GM23338 (cell line): Measurements from ENCODE around the gene IL12RB1. TPM values are rescaled to one million over a fixed set of nuclear protein-coding genes. Genes with fewer than 3 reads are reported as not detected.

ENCODE experiments used
- ATAC-seq: fragments of 200-7000 bp; cut with Tn5 transposase; 3 replicates; pipeline ENCODE4 v1.9.1; 2020
- DNase-seq: peaks from one replicate; pipeline ENCODE4 v3.0.0-alpha.2; 2015; ENCODE audit warnings: low spot score
- H2AFZ ChIP-seq: fragments of 200-600 bp; sonication (generic); 2 replicates; pipeline ENCODE4 v1.8.0; 2016; ENCODE audit warnings: antibody characterized with exemption, mild to moderate bottlenecking, moderate library complexity
- H3F3A ChIP-seq: fragments of 200-600 bp; sonication (generic); replicated peaks from 2 replicates; pipeline ENCODE4 v1.8.0; 2017; ENCODE audit warnings: antibody characterized with exemption, mixed run types, low read depth
- H3K27ac ChIP-seq: fragments of 200-600 bp; sonication (generic); 2 replicates; pipeline ENCODE4 v1.6.1; 2016; ENCODE audit warnings: low read depth
- H3K27me3 ChIP-seq: fragments of 200-600 bp; sonication (generic); 2 replicates; pipeline ENCODE4 v1.8.0; 2016; ENCODE audit warnings: mild to moderate bottlenecking, mixed run types, moderate library complexity; ENCODE audit not compliant: insufficient read depth
- H3K36me3 ChIP-seq: fragments of 200-600 bp; sonication (generic); 2 replicates; pipeline ENCODE4 v1.8.0; 2016; ENCODE audit warnings: mild to moderate bottlenecking; ENCODE audit not compliant: insufficient read depth
- H3K4me1 ChIP-seq: fragments of 200-600 bp; sonication (generic); 2 replicates; pipeline ENCODE4 v1.8.0; 2016; ENCODE audit warnings: mild to moderate bottlenecking, moderate library complexity; ENCODE audit not compliant: insufficient read depth
- H3K4me2 ChIP-seq: fragments of 200-600 bp; sonication (generic); 2 replicates; pipeline ENCODE4 v1.7.1; 2017; ENCODE audit warnings: mixed run types
- H3K4me3 ChIP-seq: fragments of 200-600 bp; sonication (generic); 2 replicates; pipeline ENCODE4 v1.6.1; 2016; ENCODE audit warnings: mixed run types
- H3K79me2 ChIP-seq: fragments of 200-600 bp; sonication (generic); replicated peaks from 2 replicates; pipeline ENCODE4 v1.8.0; 2017; ENCODE audit warnings: mild to moderate bottlenecking; ENCODE audit not compliant: insufficient read depth
- H3K9me2 ChIP-seq: fragments of 200-600 bp; sonication (generic); 2 replicates; pipeline ENCODE4 v1.8.0; 2017; ENCODE audit not compliant: insufficient read depth
- H4K20me1 ChIP-seq: fragments of 200-600 bp; sonication (generic); replicated peaks from 2 replicates; pipeline ENCODE4 v1.8.0; 2017; ENCODE audit warnings: mild to moderate bottlenecking; ENCODE audit not compliant: insufficient read depth
- H3K27ac Mint-ChIP-seq: 2 replicates; pipeline ENCODE4 v1.8.0; 2020; ENCODE audit warnings: inconsistent platforms, mild to moderate bottlenecking, moderate library complexity, mixed read lengths
- H3K27me3 Mint-ChIP-seq: 3 replicates; pipeline ENCODE4 v1.8.0; 2022; ENCODE audit warnings: low read depth, mild to moderate bottlenecking, moderate library complexity, mixed read lengths, inconsistent platforms; ENCODE audit not compliant: insufficient read depth, poor library complexity
- H3K36me3 Mint-ChIP-seq: 3 replicates; pipeline ENCODE4 v1.8.0; 2021; ENCODE audit warnings: low read depth, mild to moderate bottlenecking, inconsistent platforms, moderate library complexity, mixed read lengths
- H3K4me1 Mint-ChIP-seq: 3 replicates; pipeline ENCODE4 v1.8.0; 2020; ENCODE audit warnings: mild to moderate bottlenecking, inconsistent platforms, mixed read lengths
- H3K4me3 Mint-ChIP-seq: 3 replicates; pipeline ENCODE4 v1.8.0; 2021; ENCODE audit warnings: moderate library complexity, mild to moderate bottlenecking, inconsistent platforms, mixed read lengths
- H3K9me3 Mint-ChIP-seq: 3 replicates; pipeline ENCODE4 v1.8.0; 2020; ENCODE audit warnings: moderate library complexity, mild to moderate bottlenecking, inconsistent platforms, mixed read lengths
- CREB1 ChIP-seq: fragments of 250-450 bp; sonication (Bioruptor Pico); IDR thresholded peaks from 2 replicates; pipeline ENCODE4 v1.5.0; 2020; ENCODE audit warnings: low read depth, mild to moderate bottlenecking, moderate library complexity
- EZH2 ChIP-seq: fragments of 200-600 bp; sonication (generic); IDR thresholded peaks from one replicate; pipeline ENCODE4 v1.8.0; 2017; ENCODE audit warnings: antibody characterized with exemption, mild to moderate bottlenecking, low read depth; ENCODE audit not compliant: unreplicated experiment
- EZH2phosphoT487 ChIP-seq: fragments of 200-600 bp; sonication (generic); IDR thresholded peaks from one replicate; pipeline ENCODE4 v1.8.1; 2018; ENCODE audit warnings: antibody characterized with exemption; ENCODE audit not compliant: unreplicated experiment
- JUNB ChIP-seq: IDR thresholded peaks from one replicate; pipeline ENCODE4 v1.6.1; 2016; ENCODE audit warnings: antibody characterized with exemption; ENCODE audit not compliant: unreplicated experiment
- NANOG ChIP-seq: IDR thresholded peaks from 2 replicates; pipeline ENCODE4 v1.6.1; 2016; ENCODE audit warnings: antibody characterized with exemption, borderline replicate concordance
- POLR2AphosphoS5 ChIP-seq: IDR thresholded peaks from 2 replicates; pipeline ENCODE4 v1.6.1; 2016; ENCODE audit warnings: antibody characterized with exemption, low read depth
- STAT1 ChIP-seq: IDR thresholded peaks from one replicate; pipeline ENCODE4 v1.6.1; 2016; ENCODE audit warnings: antibody characterized with exemption; ENCODE audit not compliant: unreplicated experiment
- ZNF114 ChIP-seq: fragments of 250-450 bp; sonication (Bioruptor Pico); IDR thresholded peaks from 2 replicates; pipeline ENCODE4 v1.5.0; 2020; ENCODE audit warnings: mild to moderate bottlenecking, moderate library complexity
- ZNF331 ChIP-seq: fragments of 250-450 bp; sonication (Bioruptor Pico); IDR thresholded peaks from 2 replicates; pipeline ENCODE4 v1.5.0; 2020; ENCODE audit warnings: low read depth, mild to moderate bottlenecking, moderate library complexity
- polyA plus RNA-seq: library from polyadenylated mRNA; unstranded; fragments of >200 nt; fragmentation: Nextera tagmentation; extraction: Ambion mirVana; gene quantifications from 2 replicates; pipeline ENCODE4 v1.2.1, GENCODE V29; 2016
- total RNA-seq: library from RNA; depleted of rRNA; stranded (reverse); fragments of >200 nt; shearing (Covaris generic); gene quantifications from 2 replicates; pipeline ENCODE4 v1.2.3, GENCODE V29; 2014
- TF ChIP-seq, protein P1 (sequence below): IDR thresholded peaks from one replicate; pipeline ENCODE4 v1.6.1; 2018; ENCODE audit warnings: antibody characterized with exemption; ENCODE audit not compliant: unreplicated experiment
- TF ChIP-seq, protein P2 (sequence below): IDR thresholded peaks from 2 replicates; pipeline ENCODE4 v1.6.1; 2016; ENCODE audit warnings: antibody characterized with exemption
- TF ChIP-seq, protein P3 (sequence below), 2 experiments: fragments of 200-600 bp in 1 of 2; sonication (generic) in 1 of 2; conservative IDR thresholded peaks; 2 replicates each; pipeline versions ENCODE4 v1.5.1 to v1.6.1; 2016 to 2017; ENCODE audit warnings: antibody characterized with exemption in 2 of 2, low read depth in 2 of 2, mild to moderate bottlenecking in 2 of 2, moderate library complexity in 1 of 2
- TF ChIP-seq, protein P4 (sequence below): fragments of 250-450 bp; sonication (Bioruptor Pico); IDR thresholded peaks from 2 replicates; pipeline ENCODE4 v1.5.0; 2020; ENCODE audit warnings: mild to moderate bottlenecking, moderate library complexity

The IL12RB1 gene
- total and polyA plus RNA-seq, 2 experiments from 2014 or later = not detected

DNA sequence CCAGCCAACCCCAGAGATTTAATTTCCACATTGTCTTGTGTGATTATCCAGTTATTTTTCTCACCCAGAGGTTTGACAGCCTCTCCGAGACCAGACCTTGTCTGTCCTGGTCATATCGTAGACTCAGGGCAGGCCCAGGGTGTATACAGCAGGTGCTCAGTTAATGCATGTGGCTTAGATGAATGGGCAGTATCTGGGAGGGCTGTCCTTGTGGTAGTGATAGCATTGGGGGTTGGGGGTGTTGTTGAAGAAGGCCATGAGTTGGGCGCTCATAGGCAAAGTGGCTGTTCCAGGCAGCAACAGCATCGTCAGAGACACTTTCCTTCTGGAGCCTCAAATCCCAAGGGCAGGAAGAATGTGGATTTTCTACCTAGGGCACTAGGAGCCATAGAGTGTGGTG is 27.7 kb upstream of the IL12RB1 start:
- H3F3A ChIP-seq = peaks cover 11% of the 10 kb centered on the region; the same call in 1 of the 2 replicates
- H3K9me3 Mint-ChIP-seq = no peaks in the 10 kb centered on the region
- H3K27me3 ChIP-seq = 0 out of 2 replicates have a peak, but pooled peaks cover 6% of the 10 kb centered on the region
- H3K4me3 ChIP-seq = no peak overlapping the region
- DNase-seq (no peak), ATAC-seq (no peak)
- TF ChIP-seq ZNF114 (CRISPR knock-in tag) (no peak), JUNB (no peak), EZH2 (no peak), STAT1 (no peak), CREB1 (CRISPR knock-in tag) (no peak), NANOG (no peak), EZH2phosphoT487 (no peak), POLR2AphosphoS5 (no peak), ZNF331 (CRISPR knock-in tag) (no peak)
- TF ChIP-seq, protein P1, sequence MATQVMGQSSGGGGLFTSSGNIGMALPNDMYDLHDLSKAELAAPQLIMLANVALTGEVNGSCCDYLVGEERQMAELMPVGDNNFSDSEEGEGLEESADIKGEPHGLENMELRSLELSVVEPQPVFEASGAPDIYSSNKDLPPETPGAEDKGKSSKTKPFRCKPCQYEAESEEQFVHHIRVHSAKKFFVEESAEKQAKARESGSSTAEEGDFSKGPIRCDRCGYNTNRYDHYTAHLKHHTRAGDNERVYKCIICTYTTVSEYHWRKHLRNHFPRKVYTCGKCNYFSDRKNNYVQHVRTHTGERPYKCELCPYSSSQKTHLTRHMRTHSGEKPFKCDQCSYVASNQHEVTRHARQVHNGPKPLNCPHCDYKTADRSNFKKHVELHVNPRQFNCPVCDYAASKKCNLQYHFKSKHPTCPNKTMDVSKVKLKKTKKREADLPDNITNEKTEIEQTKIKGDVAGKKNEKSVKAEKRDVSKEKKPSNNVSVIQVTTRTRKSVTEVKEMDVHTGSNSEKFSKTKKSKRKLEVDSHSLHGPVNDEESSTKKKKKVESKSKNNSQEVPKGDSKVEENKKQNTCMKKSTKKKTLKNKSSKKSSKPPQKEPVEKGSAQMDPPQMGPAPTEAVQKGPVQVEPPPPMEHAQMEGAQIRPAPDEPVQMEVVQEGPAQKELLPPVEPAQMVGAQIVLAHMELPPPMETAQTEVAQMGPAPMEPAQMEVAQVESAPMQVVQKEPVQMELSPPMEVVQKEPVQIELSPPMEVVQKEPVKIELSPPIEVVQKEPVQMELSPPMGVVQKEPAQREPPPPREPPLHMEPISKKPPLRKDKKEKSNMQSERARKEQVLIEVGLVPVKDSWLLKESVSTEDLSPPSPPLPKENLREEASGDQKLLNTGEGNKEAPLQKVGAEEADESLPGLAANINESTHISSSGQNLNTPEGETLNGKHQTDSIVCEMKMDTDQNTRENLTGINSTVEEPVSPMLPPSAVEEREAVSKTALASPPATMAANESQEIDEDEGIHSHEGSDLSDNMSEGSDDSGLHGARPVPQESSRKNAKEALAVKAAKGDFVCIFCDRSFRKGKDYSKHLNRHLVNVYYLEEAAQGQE = no peak
- TF ChIP-seq, protein P2, sequence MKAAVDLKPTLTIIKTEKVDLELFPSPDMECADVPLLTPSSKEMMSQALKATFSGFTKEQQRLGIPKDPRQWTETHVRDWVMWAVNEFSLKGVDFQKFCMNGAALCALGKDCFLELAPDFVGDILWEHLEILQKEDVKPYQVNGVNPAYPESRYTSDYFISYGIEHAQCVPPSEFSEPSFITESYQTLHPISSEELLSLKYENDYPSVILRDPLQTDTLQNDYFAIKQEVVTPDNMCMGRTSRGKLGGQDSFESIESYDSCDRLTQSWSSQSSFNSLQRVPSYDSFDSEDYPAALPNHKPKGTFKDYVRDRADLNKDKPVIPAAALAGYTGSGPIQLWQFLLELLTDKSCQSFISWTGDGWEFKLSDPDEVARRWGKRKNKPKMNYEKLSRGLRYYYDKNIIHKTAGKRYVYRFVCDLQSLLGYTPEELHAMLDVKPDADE = no peak
- TF ChIP-seq, protein P3, sequence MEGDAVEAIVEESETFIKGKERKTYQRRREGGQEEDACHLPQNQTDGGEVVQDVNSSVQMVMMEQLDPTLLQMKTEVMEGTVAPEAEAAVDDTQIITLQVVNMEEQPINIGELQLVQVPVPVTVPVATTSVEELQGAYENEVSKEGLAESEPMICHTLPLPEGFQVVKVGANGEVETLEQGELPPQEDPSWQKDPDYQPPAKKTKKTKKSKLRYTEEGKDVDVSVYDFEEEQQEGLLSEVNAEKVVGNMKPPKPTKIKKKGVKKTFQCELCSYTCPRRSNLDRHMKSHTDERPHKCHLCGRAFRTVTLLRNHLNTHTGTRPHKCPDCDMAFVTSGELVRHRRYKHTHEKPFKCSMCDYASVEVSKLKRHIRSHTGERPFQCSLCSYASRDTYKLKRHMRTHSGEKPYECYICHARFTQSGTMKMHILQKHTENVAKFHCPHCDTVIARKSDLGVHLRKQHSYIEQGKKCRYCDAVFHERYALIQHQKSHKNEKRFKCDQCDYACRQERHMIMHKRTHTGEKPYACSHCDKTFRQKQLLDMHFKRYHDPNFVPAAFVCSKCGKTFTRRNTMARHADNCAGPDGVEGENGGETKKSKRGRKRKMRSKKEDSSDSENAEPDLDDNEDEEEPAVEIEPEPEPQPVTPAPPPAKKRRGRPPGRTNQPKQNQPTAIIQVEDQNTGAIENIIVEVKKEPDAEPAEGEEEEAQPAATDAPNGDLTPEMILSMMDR (conservative IDR thresholded peaks at IDR 0.05; ENCODE audit: low read depth in 2 of 2) = no peak
- TF ChIP-seq, protein P4, sequence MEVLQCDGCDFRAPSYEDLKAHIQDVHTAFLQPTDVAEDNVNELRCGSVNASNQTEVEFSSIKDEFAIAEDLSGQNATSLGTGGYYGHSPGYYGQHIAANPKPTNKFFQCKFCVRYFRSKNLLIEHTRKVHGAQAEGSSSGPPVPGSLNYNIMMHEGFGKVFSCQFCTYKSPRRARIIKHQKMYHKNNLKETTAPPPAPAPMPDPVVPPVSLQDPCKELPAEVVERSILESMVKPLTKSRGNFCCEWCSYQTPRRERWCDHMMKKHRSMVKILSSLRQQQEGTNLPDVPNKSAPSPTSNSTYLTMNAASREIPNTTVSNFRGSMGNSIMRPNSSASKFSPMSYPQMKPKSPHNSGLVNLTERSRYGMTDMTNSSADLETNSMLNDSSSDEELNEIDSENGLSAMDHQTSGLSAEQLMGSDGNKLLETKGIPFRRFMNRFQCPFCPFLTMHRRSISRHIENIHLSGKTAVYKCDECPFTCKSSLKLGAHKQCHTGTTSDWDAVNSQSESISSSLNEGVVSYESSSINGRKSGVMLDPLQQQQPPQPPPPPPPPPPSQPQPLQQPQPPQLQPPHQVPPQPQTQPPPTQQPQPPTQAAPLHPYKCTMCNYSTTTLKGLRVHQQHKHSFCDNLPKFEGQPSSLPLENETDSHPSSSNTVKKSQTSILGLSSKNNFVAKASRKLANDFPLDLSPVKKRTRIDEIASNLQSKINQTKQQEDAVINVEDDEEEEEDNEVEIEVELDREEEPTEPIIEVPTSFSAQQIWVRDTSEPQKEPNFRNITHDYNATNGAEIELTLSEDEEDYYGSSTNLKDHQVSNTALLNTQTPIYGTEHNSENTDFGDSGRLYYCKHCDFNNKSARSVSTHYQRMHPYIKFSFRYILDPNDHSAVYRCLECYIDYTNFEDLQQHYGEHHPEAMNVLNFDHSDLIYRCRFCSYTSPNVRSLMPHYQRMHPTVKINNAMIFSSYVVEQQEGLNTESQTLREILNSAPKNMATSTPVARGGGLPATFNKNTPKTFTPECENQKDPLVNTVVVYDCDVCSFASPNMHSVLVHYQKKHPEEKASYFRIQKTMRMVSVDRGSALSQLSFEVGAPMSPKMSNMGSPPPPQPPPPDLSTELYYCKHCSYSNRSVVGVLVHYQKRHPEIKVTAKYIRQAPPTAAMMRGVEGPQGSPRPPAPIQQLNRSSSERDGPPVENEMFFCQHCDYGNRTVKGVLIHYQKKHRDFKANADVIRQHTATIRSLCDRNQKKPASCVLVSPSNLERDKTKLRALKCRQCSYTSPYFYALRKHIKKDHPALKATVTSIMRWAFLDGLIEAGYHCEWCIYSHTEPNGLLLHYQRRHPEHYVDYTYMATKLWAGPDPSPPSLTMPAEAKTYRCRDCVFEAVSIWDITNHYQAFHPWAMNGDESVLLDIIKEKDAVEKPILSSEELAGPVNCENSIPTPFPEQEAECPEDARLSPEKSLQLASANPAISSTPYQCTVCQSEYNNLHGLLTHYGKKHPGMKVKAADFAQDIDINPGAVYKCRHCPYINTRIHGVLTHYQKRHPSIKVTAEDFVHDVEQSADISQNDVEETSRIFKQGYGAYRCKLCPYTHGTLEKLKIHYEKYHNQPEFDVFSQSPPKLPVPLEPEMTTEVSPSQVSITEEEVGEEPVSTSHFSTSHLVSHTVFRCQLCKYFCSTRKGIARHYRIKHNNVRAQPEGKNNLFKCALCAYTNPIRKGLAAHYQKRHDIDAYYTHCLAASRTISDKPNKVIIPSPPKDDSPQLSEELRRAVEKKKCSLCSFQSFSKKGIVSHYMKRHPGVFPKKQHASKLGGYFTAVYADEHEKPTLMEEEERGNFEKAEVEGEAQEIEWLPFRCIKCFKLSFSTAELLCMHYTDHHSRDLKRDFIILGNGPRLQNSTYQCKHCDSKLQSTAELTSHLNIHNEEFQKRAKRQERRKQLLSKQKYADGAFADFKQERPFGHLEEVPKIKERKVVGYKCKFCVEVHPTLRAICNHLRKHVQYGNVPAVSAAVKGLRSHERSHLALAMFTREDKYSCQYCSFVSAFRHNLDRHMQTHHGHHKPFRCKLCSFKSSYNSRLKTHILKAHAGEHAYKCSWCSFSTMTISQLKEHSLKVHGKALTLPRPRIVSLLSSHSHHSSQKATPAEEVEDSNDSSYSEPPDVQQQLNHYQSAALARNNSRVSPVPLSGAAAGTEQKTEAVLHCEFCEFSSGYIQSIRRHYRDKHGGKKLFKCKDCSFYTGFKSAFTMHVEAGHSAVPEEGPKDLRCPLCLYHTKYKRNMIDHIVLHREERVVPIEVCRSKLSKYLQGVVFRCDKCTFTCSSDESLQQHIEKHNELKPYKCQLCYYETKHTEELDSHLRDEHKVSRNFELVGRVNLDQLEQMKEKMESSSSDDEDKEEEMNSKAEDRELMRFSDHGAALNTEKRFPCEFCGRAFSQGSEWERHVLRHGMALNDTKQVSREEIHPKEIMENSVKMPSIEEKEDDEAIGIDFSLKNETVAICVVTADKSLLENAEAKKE (CRISPR knock-in tag) = no peak
- no peak overlapping the region for H3K27ac ChIP-seq
- no peak overlapping the region for H3K4me2 ChIP-seq
- H3K4me1 Mint-ChIP-seq = peaks cover 14% of the 10 kb centered on the region
- no peak overlapping the region for H2AFZ ChIP-seq
- no peaks in the 10 kb centered on the region; the same call in 1 of the 2 replicates for H4K20me1 ChIP-seq
- no peak overlapping the region for H3K4me3 Mint-ChIP-seq
- no peaks in the 10 kb centered on the region for H3K36me3 ChIP-seq
- H3K36me3 Mint-ChIP-seq = no peaks in the 10 kb centered on the region; the same call in 2 of the 3 replicates
- no peak overlapping the region for H3K27ac Mint-ChIP-seq
- no peaks in the 10 kb centered on the region for H3K9me2 ChIP-seq
- H3K79me2 ChIP-seq = peaks cover 12% of the 10 kb centered on the region
- H3K4me1 ChIP-seq = peaks cover 19% of the 10 kb centered on the region; the same call in 1 of the 2 replicates
- H3K27me3 Mint-ChIP-seq = peaks cover 21% of the 10 kb centered on the region
